NCI-H748 (cell line): Measurements from ENCODE around the gene LZIC.

Experiments
- DNase-seq: peaks from one replicate; lab custom pipeline; 2025; ENCODE audit not compliant: unreplicated experiment; lab: John Stamatoyannopoulos, UW

LZIC gene

GRCh38 chr1:9887070-9887469, 56.1 kb downstream of the LZIC start:
- no peak for DNase-seq

GRCh38 chr1:9886092-9886742, 57.0 kb downstream of the LZIC start:
- DNase-seq = no peak

- no peak for DNase-seq
These were observed 58.4 kb downstream of the LZIC start for GRCh38 chr1:9884805-9885204.

GRCh38 chr1:9883585-9884449, 59.4 kb downstream of the LZIC start:
- DNase-seq = no peak

- DNase-seq = no peak
These were observed 60.3 kb downstream of the LZIC start for GRCh38 chr1:9882945-9883303.

GRCh38 chr1:9882296-9882944, 60.8 kb downstream of the LZIC start:
- DNase-seq = no peak

- no peak for DNase-seq
These were observed 61.3 kb downstream of the LZIC start for GRCh38 chr1:9881838-9882249.
